Endothelial cell of umbilical vein (primary cell): Measurements from ENCODE around the gene MESP1. TPM values are rescaled to one million over a fixed set of nuclear protein-coding genes. Genes with fewer than 3 reads are reported as not detected.
A peak's percentile ranks its signal among the peaks of the same experiment; 100 is the strongest.

Source experiments
- BruUV-seq: library from RNA; stranded (reverse); fragments of 400-500 nt; replicated peaks from 2 replicates; lab custom pipeline; 2021; lab: Mats Ljungman, UMichigan
- CTCF ChIA-PET: fragments of 300-600, 350-600 bp; sonication (Branson Sonifier 250); formaldehyde crosslinking; loops from one replicate; lab custom pipeline; 2021; ENCODE audit warnings: antibody characterized with exemption, inconsistent platforms; lab: Charles Lee
- POLR2A ChIA-PET: fragments of 300-600, 350-600 bp; sonication (Branson Sonifier 250); formaldehyde crosslinking; loops from one replicate; lab custom pipeline; 2021; ENCODE audit warnings: antibody characterized with exemption, inconsistent platforms; lab: Charles Lee
- DNase-seq: peaks from one replicate; pipeline ENCODE4 v3.0.0-alpha.2; 2011; ENCODE audit warnings: low read depth, low spot score
- FAIRE-seq: peaks from 2 replicates; lab custom pipeline; 2011; peaks lifted over from hg19 to GRCh38; lab: Jason Lieb, UNC
- H2AFZ ChIP-seq: 2 replicates; pipeline ENCODE4 v1.6.0; 2012; ENCODE audit warnings: low read depth, low read length, control low read depth, inconsistent platforms
- H3K27ac ChIP-seq: 2 replicates; pipeline ENCODE4 v1.5.1; 2011; ENCODE audit warnings: low read depth, mild to moderate bottlenecking, control low read depth, low read length, moderate library complexity; ENCODE audit not compliant: insufficient read depth
- H3K27me3 ChIP-seq, 2 experiments: 2 replicates each; pipeline versions ENCODE4 v1.6.0 to v1.6.1; 2011; ENCODE audit warnings: low read length in 2 of 2, mixed read lengths in 1 of 2; ENCODE audit not compliant: control insufficient read depth in 2 of 2, insufficient read depth in 2 of 2
- H3K36me3 ChIP-seq, 2 experiments: 2 replicates in 1 of 2; 3 replicates in 1 of 2; pipeline ENCODE4 v1.5.1; 2011; ENCODE audit warnings: low read length in 2 of 2, mild to moderate bottlenecking in 1 of 2, moderate library complexity in 1 of 2; ENCODE audit not compliant: control insufficient read depth in 2 of 2, insufficient read depth in 2 of 2; ENCODE audit errors: extremely low read depth in 1 of 2
- H3K4me1 ChIP-seq: 3 replicates; pipeline ENCODE4 v1.5.1; 2011; ENCODE audit warnings: mild to moderate bottlenecking, low read length; ENCODE audit not compliant: control insufficient read depth, insufficient read depth; ENCODE audit errors: extremely low read depth
- H3K4me2 ChIP-seq: 2 replicates; pipeline ENCODE4 v1.6.1; 2011; ENCODE audit warnings: low read length, control low read depth, mixed read lengths; ENCODE audit not compliant: insufficient read depth
- H3K4me3 ChIP-seq, 3 experiments: fragments of 200-600 bp in 1 of 3; sonication (generic), shearing (Covaris generic) in 1 of 3; replicated peaks in 1 of 3; 2 replicates each; pipeline ENCODE4 v1.5.1; 2011 to 2016; ENCODE audit warnings: control low read depth in 3 of 3, low read length in 3 of 3, mild to moderate bottlenecking in 2 of 3, inconsistent platforms in 1 of 3, low read depth in 1 of 3, moderate library complexity in 1 of 3; ENCODE audit not compliant: insufficient read depth in 1 of 3
- H3K79me2 ChIP-seq: 2 replicates; pipeline ENCODE4 v1.6.0; 2012; ENCODE audit warnings: low read length, inconsistent platforms; ENCODE audit not compliant: control insufficient read depth, insufficient read depth
- H3K9ac ChIP-seq: replicated peaks from 2 replicates; pipeline ENCODE3; 2011; ENCODE audit warnings: low read length, control low read depth; ENCODE audit not compliant: insufficient read depth; ENCODE audit errors: extremely low read depth
- H3K9me1 ChIP-seq: replicated peaks from 3 replicates; pipeline ENCODE4 v1.6.0; 2011; ENCODE audit warnings: mild to moderate bottlenecking, low read length; ENCODE audit not compliant: control insufficient read depth, insufficient read depth; ENCODE audit errors: extremely low read depth
- H3K9me3 ChIP-seq: replicated peaks from 2 replicates; pipeline ENCODE4 v1.5.1; 2012; ENCODE audit warnings: low read length, inconsistent platforms; ENCODE audit not compliant: control insufficient read depth, insufficient read depth
- H4K20me1 ChIP-seq: replicated peaks from 2 replicates; pipeline ENCODE3; 2011; ENCODE audit warnings: mild to moderate bottlenecking, low read length; ENCODE audit not compliant: control insufficient read depth, insufficient read depth; ENCODE audit errors: extremely low read depth
- EZH2 ChIP-seq: IDR thresholded peaks from 2 replicates; pipeline ENCODE4 v1.6.1; 2012; ENCODE audit warnings: borderline replicate concordance, low read depth, mild to moderate bottlenecking, moderate library complexity, low read length, inconsistent platforms; ENCODE audit not compliant: severe bottlenecking
- FOS ChIP-seq: IDR thresholded peaks from 2 replicates; pipeline ENCODE4 v1.6.1; 2011; ENCODE audit warnings: mild to moderate bottlenecking, low read length, moderate library complexity, borderline replicate concordance; ENCODE audit not compliant: insufficient read depth
- JUN ChIP-seq: IDR thresholded peaks from 2 replicates; pipeline ENCODE4 v1.6.1; 2011; ENCODE audit warnings: borderline replicate concordance, low read depth; ENCODE audit not compliant: insufficient read length, insufficient read depth
- POLR2A ChIP-seq: IDR thresholded peaks from 2 replicates; pipeline ENCODE4 v1.6.1; 2012; ENCODE audit warnings: low read depth, mild to moderate bottlenecking, control low read depth, low read length
- dilution Hi-C: fragments of 300-500 bp; cut with MboI; formaldehyde crosslinking; loops from one replicate; pipeline ENCODE4 v1.15.0; 2019; ENCODE audit warnings: low sequenced_read_pairs; ENCODE audit not compliant: extremely low pct_ligation_motif_present
- intact Hi-C: fragments of 100-400 bp; cut with micrococcal nuclease; formaldehyde crosslinking; loops from one replicate; pipeline ENCODE4 v1.10.0; 2022
- polyA plus RNA-seq, 4 experiments: library from polyadenylated mRNA; depleted of rRNA in 3 of 4; stranded (reverse) in 3 of 4; unstranded in 1 of 4; fragments of >200 nt; gene quantifications; 2 replicates each; pipeline versions ENCODE4 v1.2.1 to v1.2.3, GENCODE V29; 2011 to 2012; ENCODE audit warnings: missing spikeins in 1 of 4
- total RNA-seq: library from RNA; stranded (reverse); gene quantifications from 2 replicates; pipeline ENCODE4 v1.2.3, GENCODE V29; 2021
- TF ChIP-seq, protein P1 (sequence below): IDR thresholded peaks from 2 replicates; pipeline ENCODE4 v1.6.1; 2011; ENCODE audit not compliant: insufficient read depth, insufficient read length

Gene MESP1
- total and polyA plus RNA-seq, 2 donors (not counting 3 experiments of a cell fraction or from before 2014, with no cell fraction given) = 0.68 to 1.7 TPM

DNA sequence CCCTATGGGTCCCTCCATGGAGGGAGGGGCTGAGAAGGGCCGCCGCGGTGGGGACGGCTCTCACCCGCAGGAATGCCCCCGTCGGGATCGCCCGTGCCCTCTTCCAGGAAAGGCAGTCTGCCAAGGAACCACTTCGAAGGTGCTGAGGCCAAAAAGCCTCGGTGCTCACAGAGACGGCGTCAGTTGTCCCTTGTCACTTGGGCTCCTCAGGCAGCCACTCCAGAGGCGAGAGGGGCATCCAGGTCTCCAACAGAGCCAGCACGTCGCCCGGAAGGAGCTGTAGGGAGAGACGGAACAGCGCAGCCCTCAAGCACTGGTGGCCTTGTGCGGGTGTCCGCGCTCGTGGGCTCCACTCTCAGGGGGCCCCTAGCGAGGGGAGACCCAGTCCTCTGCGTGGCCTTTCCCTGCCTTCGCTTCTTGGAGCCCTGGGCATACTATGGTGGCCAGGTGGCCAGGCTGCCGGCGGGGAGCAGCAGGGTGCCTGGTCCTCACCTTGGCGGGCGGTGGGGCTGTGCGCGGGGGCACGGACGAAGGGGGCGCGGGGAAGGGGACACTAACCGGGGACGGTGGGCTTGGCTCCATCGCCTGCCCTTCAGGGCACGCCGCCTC lies 994 bp downstream of the MESP1 start:
- Histone ChIP-seq H3K4me3 (peak overlapping the region; percentile 14 to 38 (median 19)), H3K4me2 (peak overlapping the region; percentile 62)
- no TSS peak for BruUV-seq

DNA sequence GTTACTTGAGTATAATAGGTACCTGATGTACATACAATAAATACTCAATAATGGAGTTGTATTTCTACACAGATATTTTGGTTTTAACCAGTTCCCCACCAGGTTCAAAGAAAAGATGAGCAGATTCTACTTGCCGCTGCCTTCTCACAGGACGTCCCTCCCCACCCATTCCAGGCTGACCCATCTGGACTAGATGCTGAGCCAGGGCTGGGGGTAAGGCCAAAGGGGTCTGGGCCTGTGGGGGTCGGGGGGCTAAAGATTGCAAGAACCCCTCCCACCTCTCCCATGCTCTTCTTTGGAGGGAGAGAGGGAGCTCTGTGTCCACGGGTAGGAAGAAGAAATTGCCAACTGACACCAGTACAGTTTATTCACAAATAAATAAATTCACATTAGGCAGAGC lies 1.5 kb downstream of the MESP1 start:
- CTCF ChIA-PET = interaction anchor here (1.4 to 4.6 kb wide), 6 partner anchors 9 to 253 kb away, joined by 3 to 29 read pairs (median 12); no protein-coding TSS in a partner anchor
- intact Hi-C loops = no loop called here
- DNase-seq = no peak
- TF ChIP-seq, protein P1, sequence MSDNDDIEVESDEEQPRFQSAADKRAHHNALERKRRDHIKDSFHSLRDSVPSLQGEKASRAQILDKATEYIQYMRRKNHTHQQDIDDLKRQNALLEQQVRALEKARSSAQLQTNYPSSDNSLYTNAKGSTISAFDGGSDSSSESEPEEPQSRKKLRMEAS = no peak
- TF ChIP-seq EZH2 = peak; percentile 23
- no peaks in the 10 kb centered on the region for H3K9me1 ChIP-seq
- H3K4me1 ChIP-seq = peaks cover 6% of the 10 kb centered on the region
- H3K4me3 ChIP-seq = no peak overlapping the region
- H3K9ac ChIP-seq = no peak overlapping the region
- H2AFZ ChIP-seq = no peak overlapping the region
- dilution Hi-C loops = no loop called here
- no peaks in the 10 kb centered on the region for H4K20me1 ChIP-seq
- no peaks in the 10 kb centered on the region for H3K36me3 ChIP-seq
- H3K27me3 ChIP-seq = peaks cover 3 to 12% of the 10 kb centered on the region in 2 experiments
- POLR2A ChIA-PET = no interaction called here
- no TSS peak for BruUV-seq
- no peaks in the 10 kb centered on the region for H3K9me3 ChIP-seq
- no peaks in the 10 kb centered on the region for H3K79me2 ChIP-seq
- FAIRE-seq = no peak
- no peak overlapping the region for H3K4me2 ChIP-seq
- H3K27ac ChIP-seq = no peak overlapping the region

More for the DNA sequence above, 994 bp downstream of the MESP1 start:
- Histone ChIP-seq H3K27me3 (peaks cover 3 to 12% of the 10 kb centered on the region in 2 experiments), H3K27ac (no peak overlapping the region), H3K4me1 (peaks cover 6% of the 10 kb centered on the region), H3K79me2 (no peaks in the 10 kb centered on the region), H2AFZ (peak overlapping the region; percentile 89), H3K9me1 (no peaks in the 10 kb centered on the region), H3K36me3 (no peaks in the 10 kb centered on the region), H4K20me1 (no peaks in the 10 kb centered on the region), H3K9me3 (no peaks in the 10 kb centered on the region), H3K9ac (no peak overlapping the region)
- ChIA-PET POLR2A (no interaction called here), CTCF (interaction anchor here (0.7 to 4.6 kb wide), 8 partner anchors 10 to 252 kb away, joined by 3 to 29 read pairs (median 7); no protein-coding TSS in a partner anchor)
- DNase-seq = peak; percentile 11
- peak; percentile 44 for FAIRE-seq
- intact Hi-C loops = loop anchor here (5.0 kb wide), 1 partner anchor 222 kb away; no protein-coding TSS in a partner anchor
- dilution Hi-C loops = loop anchor here (25.0 kb wide), 1 partner anchor 112 kb away; no protein-coding TSS in a partner anchor
- TF ChIP-seq POLR2A (no peak), JUN (no peak), FOS (no peak), EZH2 (peak; percentile 43)
